SK-N-SH (cell line): ENCODE measurements around the gene OLFML1. TPM values are rescaled to one million over a fixed set of nuclear protein-coding genes. Genes with fewer than 3 reads are reported as not detected.

Source experiments
- CTCF ChIA-PET: fragments of 300-600, 350-600 bp; formaldehyde crosslinking; extraction: SDS; loops from one replicate; lab custom pipeline; 2021; lab: Yijun Ruan, JAX
- POLR2A ChIA-PET: fragments of 350-600 bp; sonication (Branson Sonifier 250); formaldehyde crosslinking; extraction: SDS; loops from one replicate; lab custom pipeline; 2020; ENCODE audit warnings: antibody characterized with exemption, inconsistent platforms; lab: Yijun Ruan, JAX
- DNase-seq: peaks from one replicate; pipeline ENCODE4 v3.0.0; 2012
- H2AFZ ChIP-seq: fragments of 200-600 bp; sonication (generic); 2 replicates; pipeline ENCODE4 v1.8.1; 2016; ENCODE audit warnings: antibody characterized with exemption, mild to moderate bottlenecking, low read depth
- H3F3A ChIP-seq: fragments of 200-600 bp; sonication (generic); replicated peaks from 2 replicates; pipeline ENCODE3; 2016; ENCODE audit warnings: antibody characterized with exemption, mild to moderate bottlenecking; ENCODE audit not compliant: insufficient read depth
- H3K27ac ChIP-seq, 2 experiments: fragments of 200-500 bp in 1 of 2; fragments of 200-600 bp in 1 of 2; sonication (Bioruptor generic) in 1 of 2; sonication (generic), shearing (Covaris generic) in 1 of 2; 2 replicates each; pipeline versions ENCODE4 v1.5.1 to v1.6.1; 2014 to 2016; ENCODE audit warnings: low read depth in 2 of 2, inconsistent platforms in 1 of 2, low read length in 1 of 2, mild to moderate bottlenecking in 1 of 2, mixed read lengths in 1 of 2
- H3K27me3 ChIP-seq: fragments of 200-600 bp; sonication (generic), shearing (Covaris generic); 2 replicates; pipeline ENCODE4 v1.6.1; 2016; ENCODE audit warnings: mixed run types; ENCODE audit not compliant: insufficient read depth
- H3K36me3 ChIP-seq, 2 experiments: fragments of 200-500 bp in 1 of 2; fragments of 200-600 bp in 1 of 2; sonication (Bioruptor generic) in 1 of 2; sonication (generic) in 1 of 2; replicated peaks in 1 of 2; 2 replicates each; pipeline versions ENCODE3 to v1.5.1; 2014 to 2016; ENCODE audit warnings: low read length in 1 of 2, mild to moderate bottlenecking in 1 of 2; ENCODE audit not compliant: insufficient read depth in 2 of 2, control insufficient read depth in 1 of 2
- H3K4me1 ChIP-seq, 2 experiments: fragments of 200-500 bp in 1 of 2; fragments of 200-600 bp in 1 of 2; sonication (Bioruptor generic) in 1 of 2; sonication (generic), shearing (Covaris generic) in 1 of 2; 2 replicates each; pipeline versions ENCODE4 v1.5.1 to v1.6.1; 2014 to 2016; ENCODE audit warnings: low read depth in 1 of 2, low read length in 1 of 2, mixed run types in 1 of 2; ENCODE audit not compliant: insufficient read depth in 2 of 2, control insufficient read depth in 1 of 2
- H3K4me2 ChIP-seq: fragments of 200-600 bp; sonication (generic), shearing (Covaris generic); 2 replicates; pipeline ENCODE4 v1.6.1; 2017; ENCODE audit warnings: mixed run types
- H3K4me3 ChIP-seq, 2 experiments: fragments of 200-500 bp in 1 of 2; fragments of 200-600 bp in 1 of 2; sonication (Bioruptor generic) in 1 of 2; sonication (generic), shearing (Covaris generic) in 1 of 2; 2 replicates each; pipeline versions ENCODE4 v1.5.1 to v1.8.1; 2014 to 2016; ENCODE audit warnings: low read depth in 2 of 2, inconsistent platforms in 1 of 2, low read length in 1 of 2, mild to moderate bottlenecking in 1 of 2, mixed read lengths in 1 of 2, moderate library complexity in 1 of 2
- H3K79me2 ChIP-seq: fragments of 200-600 bp; sonication (generic); 2 replicates; pipeline ENCODE4 v1.8.1; 2017; ENCODE audit warnings: mild to moderate bottlenecking; ENCODE audit not compliant: insufficient read depth
- H3K9ac ChIP-seq: fragments of 200-600 bp; sonication (generic); 2 replicates; pipeline ENCODE4 v1.6.1; 2017; ENCODE audit warnings: mixed run types
- H3K9me2 ChIP-seq: fragments of 200-600 bp; sonication (generic); 2 replicates; pipeline ENCODE4 v1.6.1; 2017; ENCODE audit warnings: mixed run types
- H3K9me3 ChIP-seq: fragments of 200-600 bp; sonication (generic); 2 replicates; pipeline ENCODE4 v1.6.1; 2017; ENCODE audit warnings: mixed run types, mild to moderate bottlenecking, moderate library complexity
- H4K20me1 ChIP-seq: fragments of 200-600 bp; sonication (generic); 2 replicates; pipeline ENCODE4 v1.6.1; 2017; ENCODE audit warnings: mild to moderate bottlenecking, mixed run types; ENCODE audit not compliant: insufficient read depth
- ELF1 ChIP-seq: IDR thresholded peaks from 2 replicates; pipeline ENCODE4 v1.4.0; 2012
- EP300 ChIP-seq, 2 experiments: IDR thresholded peaks; 2 replicates each; pipeline versions ENCODE4 v1.4.0 to v1.6.1; 2012; ENCODE audit warnings: borderline replicate concordance in 1 of 2, low read depth in 1 of 2, low read length in 1 of 2
- EZH2phosphoT487 ChIP-seq: fragments of 200-600 bp; sonication (generic); IDR thresholded peaks from 2 replicates; pipeline ENCODE4 v1.6.1; 2017; ENCODE audit warnings: low read depth, mixed run types, mild to moderate bottlenecking, antibody characterized with exemption, moderate library complexity, borderline replicate concordance
- FOXJ3 ChIP-seq: sonication (generic); formaldehyde crosslinking; IDR thresholded peaks from 2 replicates; pipeline ENCODE4 v1.5.1; 2020; ENCODE audit warnings: mild to moderate bottlenecking, missing genetic modification reagents
- FOXM1 ChIP-seq: IDR thresholded peaks from 2 replicates; pipeline ENCODE4 v1.4.0; 2012; ENCODE audit warnings: low read depth, mild to moderate bottlenecking
- GATA2 ChIP-seq: sonication (generic); formaldehyde crosslinking; IDR thresholded peaks from 2 replicates; pipeline ENCODE4 v1.5.0; 2020; ENCODE audit warnings: mild to moderate bottlenecking, missing genetic modification reagents
- MEF2A ChIP-seq: IDR thresholded peaks from 2 replicates; pipeline ENCODE4 v1.4.0; 2012; ENCODE audit warnings: low read depth, borderline replicate concordance
- MXI1 ChIP-seq: IDR thresholded peaks from 2 replicates; pipeline ENCODE4 v1.6.1; 2012; ENCODE audit warnings: mild to moderate bottlenecking, low read depth, low read length, improper control_type of control experiment
- NRF1 ChIP-seq: IDR thresholded peaks from 2 replicates; pipeline ENCODE4 v1.6.1; 2012; ENCODE audit warnings: low read depth, mild to moderate bottlenecking, low read length
- POLR2AphosphoS5 ChIP-seq: IDR thresholded peaks from 2 replicates; pipeline ENCODE4 v1.6.1; 2012; ENCODE audit warnings: low read depth, low read length
- RAD21 ChIP-seq: IDR thresholded peaks from 2 replicates; pipeline ENCODE4 v1.6.1; 2012; ENCODE audit warnings: mild to moderate bottlenecking, low read length
- RCOR1 ChIP-seq: fragments of 150-350 bp; IDR thresholded peaks from 2 replicates; pipeline ENCODE4 v1.6.1; 2017; ENCODE audit warnings: antibody characterized with exemption, low read length
- RFX5 ChIP-seq: IDR thresholded peaks from 2 replicates; pipeline ENCODE4 v1.6.1; 2012; ENCODE audit warnings: mild to moderate bottlenecking, improper control_type of control experiment, low read length
- RXRA ChIP-seq: IDR thresholded peaks from 2 replicates; pipeline ENCODE4 v1.4.0; 2012; ENCODE audit warnings: low read depth, mild to moderate bottlenecking, borderline replicate concordance
- TCF12 ChIP-seq: IDR thresholded peaks from 2 replicates; pipeline ENCODE4 v1.4.0; 2012
- TEAD4 ChIP-seq: IDR thresholded peaks from 2 replicates; pipeline ENCODE4 v1.4.0; 2012; ENCODE audit warnings: mild to moderate bottlenecking, borderline replicate concordance; ENCODE audit not compliant: insufficient read depth
- YY1 ChIP-seq: IDR thresholded peaks from 2 replicates; pipeline ENCODE4 v1.4.0; 2012; ENCODE audit warnings: low read depth, mild to moderate bottlenecking
- WGBS: methylation state at CpG from one replicate; pipeline ENCODE4 v1.1.6; 2017; ENCODE audit warnings: low lambda C conversion rate; 5-methylcytosine and 5-hydroxymethylcytosine counted together
- polyA plus RNA-seq, 3 experiments: library from polyadenylated mRNA; depleted of rRNA; stranded (reverse); fragments of >200 nt; gene quantifications; 2 replicates each; pipeline ENCODE4 v1.2.3, GENCODE V29; 2012
- TF ChIP-seq, protein P1 (sequence below): fragments of 150-350 bp; IDR thresholded peaks from 2 replicates; pipeline ENCODE4 v1.6.1; 2017; ENCODE audit warnings: antibody characterized with exemption, low read length, low read depth, borderline replicate concordance
- TF ChIP-seq, protein P2 (sequence below): fragments of 200-600 bp; sonication (generic); IDR thresholded peaks from 2 replicates; pipeline ENCODE4 v1.6.1; 2017; ENCODE audit warnings: antibody characterized with exemption, mild to moderate bottlenecking, moderate library complexity
- TF ChIP-seq, protein P3 (sequence below): IDR thresholded peaks from 2 replicates; pipeline ENCODE4 v1.4.0; 2012; ENCODE audit warnings: low read depth
- TF ChIP-seq, protein P4 (sequence below): IDR thresholded peaks from 2 replicates; pipeline ENCODE4 v1.4.0; 2012; ENCODE audit warnings: low read depth, borderline replicate concordance

OLFML1 gene
- polyA plus RNA-seq, 1 of the 3 experiments (the other 2 are of a cell fraction): not detected

DNA sequence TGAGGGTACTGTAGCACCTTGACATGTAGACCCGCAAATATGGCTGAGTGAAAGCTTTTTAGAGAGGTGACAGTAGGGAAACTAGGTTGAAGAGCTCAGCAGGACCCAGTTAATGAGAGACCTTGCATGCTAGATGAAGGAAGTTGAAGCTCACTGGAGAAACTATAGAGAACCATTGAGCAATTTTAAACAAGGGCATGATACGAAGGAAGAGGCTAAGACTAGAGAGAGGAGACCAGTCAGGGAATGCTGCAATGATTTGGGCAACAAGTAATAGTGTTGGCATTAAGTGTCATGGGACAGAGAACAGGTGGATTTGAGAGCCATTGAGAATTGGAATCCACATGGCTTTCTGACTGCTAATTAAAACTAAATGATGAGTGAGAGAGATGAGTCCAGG is 4.1 kb downstream of the OLFML1 start:
- no peak overlapping the region for H3K4me2 ChIP-seq
- WGBS: 15% methylated on average over 2 of the region's 2 CpGs

DNA sequence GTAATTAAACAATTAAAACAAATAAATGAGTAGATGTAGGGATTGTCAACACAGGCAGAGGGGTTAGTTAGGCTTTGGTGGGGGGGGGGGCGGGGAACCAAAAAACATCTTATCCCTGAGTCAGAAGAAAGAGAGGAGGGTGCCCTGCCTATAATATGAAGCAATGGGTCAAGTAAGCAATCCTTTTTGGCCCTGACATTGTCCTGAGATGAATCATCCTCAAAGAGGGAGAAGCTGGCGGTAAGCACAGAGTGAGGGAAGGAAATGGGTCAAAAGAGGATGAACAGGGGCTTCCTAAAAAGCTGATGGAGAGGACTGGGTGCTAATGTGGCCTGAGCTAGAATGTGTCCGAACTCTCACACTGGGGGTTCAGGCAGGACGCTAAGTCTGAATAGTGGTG is 4.7 kb downstream of the OLFML1 start:
- ChIA-PET CTCF (interaction anchor here (0.9 kb wide), 2 partner anchors 19 to 167 kb away, joined by 3 read pairs; no protein-coding TSS in a partner anchor), POLR2A (no interaction called here)
- Histone ChIP-seq H4K20me1 (no peaks in the 10 kb centered on the region), H3K9me2 (no peaks in the 10 kb centered on the region), H3K27ac (no peak overlapping the region), H3K9ac (no peak overlapping the region), H3F3A (no peaks in the 10 kb centered on the region), H3K4me1 (peaks cover 0 to 2% of the 10 kb centered on the region in 2 experiments; a peak in 1 of 4 replicates), H2AFZ (no peak overlapping the region), H3K36me3 (no peaks in the 10 kb centered on the region), H3K79me2 (no peaks in the 10 kb centered on the region), H3K9me3 (no peaks in the 10 kb centered on the region), H3K4me2 (no peak overlapping the region), H3K4me3 (no peak overlapping the region), H3K27me3 (no peaks in the 10 kb centered on the region)
- TF ChIP-seq, protein P1, sequence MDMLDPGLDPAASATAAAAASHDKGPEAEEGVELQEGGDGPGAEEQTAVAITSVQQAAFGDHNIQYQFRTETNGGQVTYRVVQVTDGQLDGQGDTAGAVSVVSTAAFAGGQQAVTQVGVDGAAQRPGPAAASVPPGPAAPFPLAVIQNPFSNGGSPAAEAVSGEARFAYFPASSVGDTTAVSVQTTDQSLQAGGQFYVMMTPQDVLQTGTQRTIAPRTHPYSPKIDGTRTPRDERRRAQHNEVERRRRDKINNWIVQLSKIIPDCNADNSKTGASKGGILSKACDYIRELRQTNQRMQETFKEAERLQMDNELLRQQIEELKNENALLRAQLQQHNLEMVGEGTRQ: no peak
- TF ChIP-seq GATA2 (CRISPR knock-in tag) (no peak), RAD21 (no peak), NRF1 (no peak), YY1 (no peak), EP300 (IDR thresholded peaks at IDR 0.05; ENCODE audit: borderline replicate concordance in 1 of 2, low read depth in 1 of 2, low read length in 1 of 2) (no peak), TEAD4 (no peak), TCF12 (no peak), MEF2A (no peak), EZH2phosphoT487 (no peak), POLR2AphosphoS5 (no peak), RFX5 (no peak), RCOR1 (no peak), ELF1 (no peak)
- TF ChIP-seq, protein P2, sequence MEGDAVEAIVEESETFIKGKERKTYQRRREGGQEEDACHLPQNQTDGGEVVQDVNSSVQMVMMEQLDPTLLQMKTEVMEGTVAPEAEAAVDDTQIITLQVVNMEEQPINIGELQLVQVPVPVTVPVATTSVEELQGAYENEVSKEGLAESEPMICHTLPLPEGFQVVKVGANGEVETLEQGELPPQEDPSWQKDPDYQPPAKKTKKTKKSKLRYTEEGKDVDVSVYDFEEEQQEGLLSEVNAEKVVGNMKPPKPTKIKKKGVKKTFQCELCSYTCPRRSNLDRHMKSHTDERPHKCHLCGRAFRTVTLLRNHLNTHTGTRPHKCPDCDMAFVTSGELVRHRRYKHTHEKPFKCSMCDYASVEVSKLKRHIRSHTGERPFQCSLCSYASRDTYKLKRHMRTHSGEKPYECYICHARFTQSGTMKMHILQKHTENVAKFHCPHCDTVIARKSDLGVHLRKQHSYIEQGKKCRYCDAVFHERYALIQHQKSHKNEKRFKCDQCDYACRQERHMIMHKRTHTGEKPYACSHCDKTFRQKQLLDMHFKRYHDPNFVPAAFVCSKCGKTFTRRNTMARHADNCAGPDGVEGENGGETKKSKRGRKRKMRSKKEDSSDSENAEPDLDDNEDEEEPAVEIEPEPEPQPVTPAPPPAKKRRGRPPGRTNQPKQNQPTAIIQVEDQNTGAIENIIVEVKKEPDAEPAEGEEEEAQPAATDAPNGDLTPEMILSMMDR: no peak
- TF ChIP-seq, protein P3, sequence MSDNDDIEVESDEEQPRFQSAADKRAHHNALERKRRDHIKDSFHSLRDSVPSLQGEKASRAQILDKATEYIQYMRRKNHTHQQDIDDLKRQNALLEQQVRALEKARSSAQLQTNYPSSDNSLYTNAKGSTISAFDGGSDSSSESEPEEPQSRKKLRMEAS: no peak
- TF ChIP-seq, protein P4, sequence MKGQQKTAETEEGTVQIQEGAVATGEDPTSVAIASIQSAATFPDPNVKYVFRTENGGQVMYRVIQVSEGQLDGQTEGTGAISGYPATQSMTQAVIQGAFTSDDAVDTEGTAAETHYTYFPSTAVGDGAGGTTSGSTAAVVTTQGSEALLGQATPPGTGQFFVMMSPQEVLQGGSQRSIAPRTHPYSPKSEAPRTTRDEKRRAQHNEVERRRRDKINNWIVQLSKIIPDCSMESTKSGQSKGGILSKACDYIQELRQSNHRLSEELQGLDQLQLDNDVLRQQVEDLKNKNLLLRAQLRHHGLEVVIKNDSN: no peak
- no peak for DNase-seq
- 48% methylated on average over 4 of the region's 4 CpGs for whole genome bisulfite sequencing

More for the DNA sequence above, 4.1 kb downstream of the OLFML1 start:
- Histone ChIP-seq H3K27ac (no peak overlapping the region), H3K9ac (no peak overlapping the region), H4K20me1 (no peaks in the 10 kb centered on the region), H3K9me2 (no peaks in the 10 kb centered on the region), H3K4me1 (peaks cover 0 to 2% of the 10 kb centered on the region in 2 experiments; a peak in 1 of 4 replicates), H3F3A (no peaks in the 10 kb centered on the region), H2AFZ (no peak overlapping the region), H3K27me3 (no peaks in the 10 kb centered on the region), H3K4me3 (no peak overlapping the region), H3K36me3 (no peaks in the 10 kb centered on the region), H3K9me3 (no peaks in the 10 kb centered on the region), H3K79me2 (no peaks in the 10 kb centered on the region)
- DNase-seq: no peak
- ChIA-PET POLR2A (no interaction called here), CTCF (interaction anchor here (1.5 kb wide), 1 partner anchor 12 kb away, joined by 3 read pairs; no protein-coding TSS in a partner anchor)
- TF ChIP-seq FOXM1 (no peak), MXI1 (no peak), FOXJ3 (no peak), RCOR1 (no peak), RXRA (no peak)
